Measurements from ENCODE around the gene CUTA. TPM values are rescaled to one million over a fixed set of nuclear protein-coding genes. Genes with fewer than 3 reads are reported as not detected.

CUTA gene
- total RNA-seq, 1 donor from 2014 or later: 278 TPM

DNA sequence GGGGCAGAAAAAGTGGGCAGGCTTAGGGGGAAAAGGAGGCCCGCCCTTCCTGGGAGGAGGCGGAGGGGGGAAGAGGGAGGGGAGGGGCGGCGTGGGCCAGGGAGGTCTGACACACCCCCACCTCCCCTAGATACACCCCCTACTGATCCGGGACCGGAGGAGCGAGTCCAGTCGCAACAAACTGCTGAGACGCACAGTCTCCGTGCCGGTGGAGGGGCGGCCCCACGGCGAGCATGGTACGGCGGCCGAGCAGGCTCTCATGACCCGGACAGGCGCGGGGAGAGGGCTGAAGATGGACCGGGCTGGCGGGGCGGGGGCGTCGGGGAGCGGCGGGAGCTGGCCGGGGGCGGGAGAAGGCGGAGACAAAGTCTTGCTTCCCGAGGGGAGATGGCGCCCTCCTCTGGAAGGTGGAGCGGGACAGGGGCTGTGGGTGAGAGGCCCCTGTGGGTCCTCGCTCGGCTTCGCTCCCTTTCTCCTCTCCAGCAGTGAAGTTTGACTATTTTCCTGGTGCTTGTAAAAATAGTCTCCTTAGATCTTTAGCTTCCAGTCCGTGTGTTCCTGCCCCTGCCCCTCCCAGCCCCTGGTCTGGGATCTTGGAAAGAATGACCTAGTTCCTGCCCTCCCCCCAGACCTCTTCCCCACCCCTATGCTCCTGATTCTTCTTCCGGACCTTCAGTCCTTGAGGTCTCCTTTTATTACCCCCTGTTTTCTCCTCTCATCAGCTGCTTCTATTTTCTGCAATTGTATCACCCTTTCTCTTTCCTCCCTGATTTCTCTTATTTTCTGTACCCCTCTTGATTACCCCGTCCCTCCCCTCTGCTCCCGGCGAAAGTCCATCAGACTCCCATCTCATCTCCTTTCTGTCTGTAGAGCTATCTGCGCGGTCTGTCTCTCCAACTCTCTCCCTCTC is 8.0 kb upstream of the CUTA start:
- Mint-ChIP-seq H3K36me3 (peaks cover 13% of the 10 kb centered on the region), H3K4me3 (peak overlapping the region; percentile 93), H3K4me1 (ENCODE audit: unreplicated experiment) (peaks cover 69% of the 10 kb centered on the region), H3K9me3 (no peaks in the 10 kb centered on the region), H3K27me3 (peaks cover 4% of the 10 kb centered on the region), H3K27ac (peak overlapping the region; percentile 96)
- TF ChIP-seq, protein P1, sequence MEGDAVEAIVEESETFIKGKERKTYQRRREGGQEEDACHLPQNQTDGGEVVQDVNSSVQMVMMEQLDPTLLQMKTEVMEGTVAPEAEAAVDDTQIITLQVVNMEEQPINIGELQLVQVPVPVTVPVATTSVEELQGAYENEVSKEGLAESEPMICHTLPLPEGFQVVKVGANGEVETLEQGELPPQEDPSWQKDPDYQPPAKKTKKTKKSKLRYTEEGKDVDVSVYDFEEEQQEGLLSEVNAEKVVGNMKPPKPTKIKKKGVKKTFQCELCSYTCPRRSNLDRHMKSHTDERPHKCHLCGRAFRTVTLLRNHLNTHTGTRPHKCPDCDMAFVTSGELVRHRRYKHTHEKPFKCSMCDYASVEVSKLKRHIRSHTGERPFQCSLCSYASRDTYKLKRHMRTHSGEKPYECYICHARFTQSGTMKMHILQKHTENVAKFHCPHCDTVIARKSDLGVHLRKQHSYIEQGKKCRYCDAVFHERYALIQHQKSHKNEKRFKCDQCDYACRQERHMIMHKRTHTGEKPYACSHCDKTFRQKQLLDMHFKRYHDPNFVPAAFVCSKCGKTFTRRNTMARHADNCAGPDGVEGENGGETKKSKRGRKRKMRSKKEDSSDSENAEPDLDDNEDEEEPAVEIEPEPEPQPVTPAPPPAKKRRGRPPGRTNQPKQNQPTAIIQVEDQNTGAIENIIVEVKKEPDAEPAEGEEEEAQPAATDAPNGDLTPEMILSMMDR (conservative IDR thresholded peaks at IDR 0.05): peak; percentile 71
- peak; percentile 90 for DNase-seq (ENCODE audit: extremely low spot score, unreplicated experiment)

DNA sequence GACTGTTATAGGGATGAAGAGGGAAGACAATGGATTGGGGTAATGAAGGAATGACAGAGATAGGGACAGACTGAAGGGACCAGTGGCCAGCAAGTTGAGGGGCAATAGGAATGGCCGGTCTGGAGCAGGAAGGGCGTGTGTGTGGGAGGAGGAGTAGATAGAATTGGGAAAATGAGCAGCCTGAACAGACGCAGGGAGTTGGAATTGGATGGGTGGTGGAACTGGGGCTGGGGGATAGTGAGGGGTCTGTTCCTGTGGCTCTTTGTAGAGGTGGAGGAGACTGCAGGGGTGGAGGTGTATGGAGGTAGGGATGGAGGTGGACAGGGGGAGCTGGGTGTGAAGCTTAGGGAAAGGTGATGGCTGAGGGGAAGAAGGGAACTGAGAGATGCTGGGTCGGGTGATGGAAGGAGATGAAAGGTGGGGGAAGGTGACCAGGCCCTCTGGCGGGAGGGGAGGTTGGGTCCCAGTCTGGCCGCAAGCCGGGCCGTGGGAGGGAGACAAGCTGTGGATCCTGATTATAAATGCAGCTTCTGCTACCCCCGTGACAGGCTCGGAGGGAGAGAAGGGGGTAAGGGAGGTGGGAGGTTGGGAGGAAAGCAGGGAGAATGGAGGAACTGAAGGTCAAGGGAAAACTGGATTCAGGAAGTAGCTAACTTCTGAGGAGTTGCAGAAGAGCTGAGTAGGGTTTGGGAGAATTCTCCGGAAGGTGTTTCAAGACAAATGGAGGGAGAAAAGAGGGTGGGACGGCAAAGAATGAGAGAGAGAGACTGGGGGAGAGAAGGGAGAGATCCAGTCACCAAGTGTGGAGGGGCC is 7.2 kb upstream of the CUTA start:
- Mint-ChIP-seq H3K27ac (peak overlapping the region; percentile 96), H3K4me1 (ENCODE audit: unreplicated experiment) (peaks cover 61% of the 10 kb centered on the region), H3K27me3 (peaks cover 4% of the 10 kb centered on the region), H3K4me3 (peak overlapping the region; percentile 93), H3K9me3 (no peaks in the 10 kb centered on the region), H3K36me3 (peaks cover 13% of the 10 kb centered on the region)
- TF ChIP-seq, protein P1 (conservative IDR thresholded peaks at IDR 0.05): no peak
- no peak for DNase-seq (ENCODE audit: extremely low spot score, unreplicated experiment)

DNA sequence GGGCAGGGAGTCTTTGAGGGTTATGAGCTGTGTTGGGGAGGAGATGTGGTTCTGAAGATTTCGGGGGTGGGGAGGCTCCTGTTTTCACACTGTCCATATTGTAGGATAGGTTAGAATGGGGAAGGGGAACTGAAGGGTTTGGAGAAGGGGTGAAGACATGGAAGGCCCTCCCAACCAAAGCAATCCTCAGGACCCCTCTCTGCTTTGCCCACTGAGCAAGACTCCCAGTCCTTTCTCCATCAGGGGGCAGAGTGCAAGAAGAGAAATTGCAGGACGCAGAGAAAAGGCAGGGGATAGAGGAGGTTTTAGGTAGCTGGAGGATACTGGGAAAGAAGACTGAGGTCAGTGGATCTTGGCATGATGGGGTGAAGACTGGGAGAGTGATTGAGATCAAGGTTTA is 5.9 kb upstream of the CUTA start:
- peak overlapping the region; percentile 96 for H3K27ac Mint-ChIP-seq
- peaks cover 58% of the 10 kb centered on the region for H3K4me1 Mint-ChIP-seq (ENCODE audit: unreplicated experiment)
- TF ChIP-seq, protein P1 (conservative IDR thresholded peaks at IDR 0.05): no peak
- H3K9me3 Mint-ChIP-seq: no peaks in the 10 kb centered on the region
- H3K27me3 Mint-ChIP-seq: peaks cover 4% of the 10 kb centered on the region
- H3K4me3 Mint-ChIP-seq: peak overlapping the region; percentile 93
- H3K36me3 Mint-ChIP-seq: peaks cover 13% of the 10 kb centered on the region
- no peak for DNase-seq (ENCODE audit: extremely low spot score, unreplicated experiment)

DNA sequence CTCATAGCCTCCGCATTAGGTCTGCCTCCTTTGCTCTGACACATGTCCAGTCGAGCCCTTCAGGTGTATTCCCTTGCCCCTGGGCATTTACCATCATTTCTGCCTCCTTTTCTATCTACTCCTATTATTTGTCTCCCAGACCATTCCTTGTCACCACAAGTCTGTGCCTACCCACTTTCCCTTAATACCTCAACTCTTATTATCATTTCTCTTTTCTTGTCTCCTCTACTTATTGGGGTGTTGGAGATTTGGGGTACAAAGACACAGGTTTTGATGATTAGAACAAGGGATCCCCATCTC is 3.4 kb upstream of the CUTA start:
- TF ChIP-seq, protein P1 (conservative IDR thresholded peaks at IDR 0.05): no peak
- H3K36me3 Mint-ChIP-seq: peaks cover 13% of the 10 kb centered on the region
- H3K27ac Mint-ChIP-seq: peak overlapping the region; percentile 70
- peaks cover 8% of the 10 kb centered on the region for H3K27me3 Mint-ChIP-seq
- peaks cover 57% of the 10 kb centered on the region for H3K4me1 Mint-ChIP-seq (ENCODE audit: unreplicated experiment)
- DNase-seq (ENCODE audit: extremely low spot score, unreplicated experiment): no peak
- H3K4me3 Mint-ChIP-seq: peak overlapping the region; percentile 81
- no peaks in the 10 kb centered on the region for H3K9me3 Mint-ChIP-seq

DNA sequence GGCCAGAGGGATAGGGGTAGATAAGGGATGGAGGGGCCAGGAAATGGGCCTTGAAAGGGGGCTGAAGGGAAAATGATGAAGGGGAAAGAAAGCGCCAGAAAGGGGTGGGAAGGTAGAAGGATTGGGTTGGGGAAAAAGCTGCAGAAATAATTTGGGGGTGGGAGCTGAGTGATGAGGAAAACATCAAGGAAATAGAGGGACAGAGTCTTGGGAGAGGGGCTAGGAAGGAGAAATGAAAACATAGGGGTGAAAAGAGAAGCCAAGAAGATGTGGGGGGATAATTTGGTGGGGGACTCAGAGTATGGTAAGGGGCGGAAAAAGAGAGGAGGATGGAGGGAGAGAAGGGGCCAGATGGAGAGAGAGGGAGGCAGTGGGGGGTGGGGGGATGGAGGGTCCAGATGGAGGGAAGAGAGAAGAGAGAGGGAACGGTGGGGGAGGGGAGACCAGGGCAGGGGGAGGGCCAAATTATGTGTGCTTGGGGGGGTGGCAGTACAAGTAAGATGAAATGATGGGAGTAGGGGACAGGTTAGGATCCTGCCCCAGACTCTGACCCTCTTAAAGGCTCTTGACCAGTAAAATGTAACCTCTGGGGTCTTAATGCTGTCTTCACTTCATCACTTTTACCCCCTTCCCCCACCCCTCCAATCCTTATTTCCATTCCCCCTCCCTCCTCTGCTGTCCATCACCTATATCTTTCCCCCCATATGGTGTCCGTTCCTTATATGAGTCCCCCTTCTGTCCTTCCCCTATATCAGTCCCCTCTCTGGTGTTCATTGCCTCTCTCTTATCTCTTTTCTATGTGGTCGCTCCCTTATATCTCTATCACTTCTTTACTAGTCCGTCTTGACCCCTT is 2.8 kb upstream of the CUTA start:
- TF ChIP-seq, protein P1 (conservative IDR thresholded peaks at IDR 0.05): no peak
- H3K4me1 Mint-ChIP-seq (ENCODE audit: unreplicated experiment): peaks cover 60% of the 10 kb centered on the region
- H3K9me3 Mint-ChIP-seq: no peaks in the 10 kb centered on the region
- DNase-seq (ENCODE audit: extremely low spot score, unreplicated experiment): no peak
- H3K4me3 Mint-ChIP-seq: peak overlapping the region; percentile 87
- H3K36me3 Mint-ChIP-seq: peaks cover 13% of the 10 kb centered on the region
- H3K27me3 Mint-ChIP-seq: peaks cover 8% of the 10 kb centered on the region
- peak overlapping the region; percentile 70 for H3K27ac Mint-ChIP-seq
